NB4 (cell line): ENCODE results near the gene UCP3.

ENCODE experiments used
- POLR2A ChIP-seq: IDR thresholded peaks from 2 replicates; pipeline ENCODE4 v1.6.1; 2011; ENCODE audit warnings: mild to moderate bottlenecking; ENCODE audit not compliant: insufficient read length; ENCODE audit errors: extremely low read depth
- TF ChIP-seq, protein P1 (sequence below): IDR thresholded peaks from one replicate; pipeline ENCODE4 v1.5.1; 2012; ENCODE audit warnings: low read depth, low read length
- TF ChIP-seq, protein P2 (sequence below): IDR thresholded peaks from 2 replicates; pipeline ENCODE4 v1.6.1; 2011; ENCODE audit warnings: low read depth, low read length

DNA sequence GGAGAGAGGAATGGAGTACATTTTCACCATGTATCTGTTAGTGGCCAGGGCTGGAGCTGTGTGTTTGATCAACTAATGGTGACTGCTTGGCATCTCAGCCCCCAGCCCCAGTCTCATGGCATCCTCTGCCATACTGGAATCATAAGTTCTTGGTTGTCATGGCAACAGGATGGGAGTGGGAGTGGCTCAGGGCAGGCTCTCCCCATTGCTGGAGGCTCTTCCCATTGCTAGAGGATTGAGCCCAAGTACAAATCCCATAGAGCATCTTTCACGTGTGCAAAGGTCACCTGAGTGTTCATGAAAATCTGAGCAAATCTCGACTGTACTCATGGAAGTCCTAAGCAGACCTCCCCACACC lies 43.1 kb downstream of the UCP3 start:
- TF ChIP-seq, protein P1, sequence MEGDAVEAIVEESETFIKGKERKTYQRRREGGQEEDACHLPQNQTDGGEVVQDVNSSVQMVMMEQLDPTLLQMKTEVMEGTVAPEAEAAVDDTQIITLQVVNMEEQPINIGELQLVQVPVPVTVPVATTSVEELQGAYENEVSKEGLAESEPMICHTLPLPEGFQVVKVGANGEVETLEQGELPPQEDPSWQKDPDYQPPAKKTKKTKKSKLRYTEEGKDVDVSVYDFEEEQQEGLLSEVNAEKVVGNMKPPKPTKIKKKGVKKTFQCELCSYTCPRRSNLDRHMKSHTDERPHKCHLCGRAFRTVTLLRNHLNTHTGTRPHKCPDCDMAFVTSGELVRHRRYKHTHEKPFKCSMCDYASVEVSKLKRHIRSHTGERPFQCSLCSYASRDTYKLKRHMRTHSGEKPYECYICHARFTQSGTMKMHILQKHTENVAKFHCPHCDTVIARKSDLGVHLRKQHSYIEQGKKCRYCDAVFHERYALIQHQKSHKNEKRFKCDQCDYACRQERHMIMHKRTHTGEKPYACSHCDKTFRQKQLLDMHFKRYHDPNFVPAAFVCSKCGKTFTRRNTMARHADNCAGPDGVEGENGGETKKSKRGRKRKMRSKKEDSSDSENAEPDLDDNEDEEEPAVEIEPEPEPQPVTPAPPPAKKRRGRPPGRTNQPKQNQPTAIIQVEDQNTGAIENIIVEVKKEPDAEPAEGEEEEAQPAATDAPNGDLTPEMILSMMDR: no peak
- TF ChIP-seq POLR2A: no peak
- TF ChIP-seq, protein P2, sequence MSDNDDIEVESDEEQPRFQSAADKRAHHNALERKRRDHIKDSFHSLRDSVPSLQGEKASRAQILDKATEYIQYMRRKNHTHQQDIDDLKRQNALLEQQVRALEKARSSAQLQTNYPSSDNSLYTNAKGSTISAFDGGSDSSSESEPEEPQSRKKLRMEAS: no peak
